NCI-H1694 treated with DMSO at 0.1 percent for 48 hours (cell line): Measurements from ENCODE around the gene SLC25A42.
"Not testable (repeated sequence)": the region's sequence is repeated elsewhere in the genome, so short reads cannot be mapped to it uniquely, and the experiment has no call there.

Experiments
- DNase-seq: peaks from one replicate; lab custom pipeline; 2025; lab: John Stamatoyannopoulos, UW

SLC25A42 gene

GRCh38 chr19:19063183-19064097 is at the start of gene SLC25A42:
TSS of gene SLC25A42 (plus strand) at chr19:19063994. CDS start at chr19:19096125, 32,131 bp downstream.
- peak; percentile 99 for DNase-seq

GRCh38 chr19:19021115-19021514 is 42.7 kb upstream of the SLC25A42 start:
- no peak for DNase-seq

GRCh38 chr19:19022380-19022961 is 41.3 kb upstream of the SLC25A42 start:
- no peak for DNase-seq

- DNase-seq: not testable (repeated sequence)
These were observed 40.4 kb upstream of the SLC25A42 start for GRCh38 chr19:19023376-19023775.

GRCh38 chr19:19025861-19026260 is 37.9 kb upstream of the SLC25A42 start:
- DNase-seq: no peak

- DNase-seq: no peak
These were observed 37.4 kb upstream of the SLC25A42 start for GRCh38 chr19:19026299-19026971.

GRCh38 chr19:19027228-19027627 is 36.6 kb upstream of the SLC25A42 start:
- DNase-seq: no peak

GRCh38 chr19:19028526-19028925 is 35.3 kb upstream of the SLC25A42 start:
- no peak for DNase-seq

- no peak for DNase-seq
These were observed 31.9 kb upstream of the SLC25A42 start for GRCh38 chr19:19031891-19032290.

- peak; percentile 71 for DNase-seq
These were observed 31.2 kb upstream of the SLC25A42 start for GRCh38 chr19:19032420-19033175.

- DNase-seq: no peak
These were observed 30.7 kb upstream of the SLC25A42 start for GRCh38 chr19:19033176-19033425.

- DNase-seq: peak; percentile 89
These were observed 30.2 kb upstream of the SLC25A42 start, which contains the start of the genes ARMC6 and SUGP2 for GRCh38 chr19:19033426-19034203. TSS of gene ARMC6 (plus strand) at chr19:19033603. CDS start at chr19:19034210, 607 bp downstream. TSS of gene SUGP2 (minus strand) at chr19:19033517. CDS start at chr19:19031071, 2,446 bp downstream.

- DNase-seq: peak; percentile 84
These were observed 29.6 kb upstream of the SLC25A42 start for GRCh38 chr19:19034204-19034624.

- DNase-seq: no peak
These were observed 23.9 kb upstream of the SLC25A42 start for GRCh38 chr19:19039901-19040300.

- no peak for DNase-seq
These were observed 23.4 kb upstream of the SLC25A42 start for GRCh38 chr19:19040417-19040816.

- no peak for DNase-seq
These were observed 21.0 kb upstream of the SLC25A42 start for GRCh38 chr19:19042732-19043280.

GRCh38 chr19:19043481-19043880 is 20.3 kb upstream of the SLC25A42 start:
- no peak for DNase-seq

GRCh38 chr19:19043881-19044280 is 19.9 kb upstream of the SLC25A42 start:
- DNase-seq: no peak

- DNase-seq: no peak
These were observed 14.4 kb upstream of the SLC25A42 start for GRCh38 chr19:19049406-19049805.

- DNase-seq: no peak
These were observed 13.7 kb upstream of the SLC25A42 start for GRCh38 chr19:19050104-19050503.

GRCh38 chr19:19050731-19051130 is 13.1 kb upstream of the SLC25A42 start:
- no peak for DNase-seq
